Smooth muscle cell (in vitro differentiated cells): ENCODE measurements around the gene ADAMTS17. TPM values are rescaled to one million over a fixed set of nuclear protein-coding genes. Genes with fewer than 3 reads are reported as not detected.

Experiments used
- DNase-seq: peaks from one replicate; lab custom pipeline; 2025; ENCODE audit not compliant: unreplicated experiment; lab: John Stamatoyannopoulos, UW
- H2AFZ ChIP-seq: fragments of 200-600 bp; sonication (generic); 2 replicates; pipeline ENCODE4 v1.6.0; 2016; ENCODE audit warnings: antibody characterized with exemption, low read depth, mild to moderate bottlenecking
- H3F3A ChIP-seq: fragments of 200-600 bp; sonication (generic); 2 replicates; pipeline ENCODE4 v1.6.0; 2017; ENCODE audit warnings: antibody characterized with exemption, low read depth
- H3K27ac ChIP-seq: fragments of 200-600 bp; sonication (generic); 2 replicates; pipeline ENCODE4 v1.5.1; 2016; ENCODE audit warnings: low read depth, mild to moderate bottlenecking
- H3K27me3 ChIP-seq: fragments of 200-600 bp; sonication (generic); 2 replicates; pipeline ENCODE4 v1.6.1; 2016; ENCODE audit warnings: low read depth, mild to moderate bottlenecking
- H3K36me3 ChIP-seq: fragments of 200-600 bp; sonication (generic); 2 replicates; pipeline ENCODE4 v1.5.1; 2016; ENCODE audit warnings: low read depth
- H3K4me1 ChIP-seq: fragments of 200-600 bp; sonication (generic); 2 replicates; pipeline ENCODE4 v1.5.1; 2016; ENCODE audit warnings: low read depth
- H3K4me2 ChIP-seq: fragments of 200-600 bp; sonication (generic); 2 replicates; pipeline ENCODE4 v1.6.0; 2016; ENCODE audit warnings: mild to moderate bottlenecking
- H3K4me3 ChIP-seq: fragments of 200-600 bp; sonication (generic); 2 replicates; pipeline ENCODE4 v1.5.1; 2016; ENCODE audit warnings: mild to moderate bottlenecking
- H3K79me2 ChIP-seq: fragments of 200-600 bp; sonication (generic); 2 replicates; pipeline ENCODE4 v1.6.0; 2016; ENCODE audit warnings: low read depth, mild to moderate bottlenecking
- H3K9ac ChIP-seq: fragments of 200-600 bp; sonication (generic); 2 replicates; pipeline ENCODE4 v1.6.0; 2016; ENCODE audit warnings: low read depth
- H3K9me3 ChIP-seq: fragments of 200-600 bp; sonication (generic); replicated peaks from 2 replicates; pipeline ENCODE4 v1.5.1; 2016; ENCODE audit warnings: low read depth
- H4K20me1 ChIP-seq: fragments of 200-600 bp; sonication (generic); 2 replicates; pipeline ENCODE4 v1.6.0; 2016; ENCODE audit warnings: low read depth
- CTCF ChIP-seq: fragments of 200-600 bp; sonication (generic); IDR thresholded peaks from 2 replicates; pipeline ENCODE4 v1.5.1; 2017; ENCODE audit warnings: borderline replicate concordance, mild to moderate bottlenecking, antibody characterized with exemption; ENCODE audit not compliant: insufficient read depth, poor library complexity, severe bottlenecking
- WGBS: methylation state at CpG from one replicate; pipeline ENCODE4 v1.1.7; 2016; ENCODE audit warnings: low lambda C conversion rate; 5-methylcytosine and 5-hydroxymethylcytosine counted together
- polyA plus RNA-seq: library from polyadenylated mRNA; unstranded; fragments of >200 nt; fragmentation: Nextera tagmentation; extraction: Ambion mirVana; gene quantifications from 2 replicates; pipeline ENCODE4 v1.2.1, GENCODE V29; 2016
- total RNA-seq: library from RNA; depleted of rRNA; stranded (reverse); fragments of >200 nt; gene quantifications from 2 replicates; pipeline ENCODE4 v1.2.3, GENCODE V29; 2014

The ADAMTS17 gene
- total and polyA plus RNA-seq, 2 experiments from 2014 or later: 0.63 to 3.1 TPM

- Histone ChIP-seq H3K4me2 (no peak overlapping the region), H3K36me3 (no peaks in the 10 kb centered on the region), H3K4me3 (no peak overlapping the region), H3K9me3 (no peaks in the 10 kb centered on the region), H3F3A (no peaks in the 10 kb centered on the region), H3K4me1 (no peaks in the 10 kb centered on the region), H3K27ac (no peak overlapping the region), H2AFZ (no peak overlapping the region), H3K9ac (no peak overlapping the region), H4K20me1 (no peaks in the 10 kb centered on the region), H3K79me2 (no peaks in the 10 kb centered on the region), H3K27me3 (no peaks in the 10 kb centered on the region)
- 76% methylated on average over 10 of the region's 10 CpGs for WGBS
- DNase-seq: no peak
- TF ChIP-seq CTCF: no peak
Observed at GRCh38 chr15:100330221-100330620, 11.6 kb downstream of the ADAMTS17 start.

DNA sequence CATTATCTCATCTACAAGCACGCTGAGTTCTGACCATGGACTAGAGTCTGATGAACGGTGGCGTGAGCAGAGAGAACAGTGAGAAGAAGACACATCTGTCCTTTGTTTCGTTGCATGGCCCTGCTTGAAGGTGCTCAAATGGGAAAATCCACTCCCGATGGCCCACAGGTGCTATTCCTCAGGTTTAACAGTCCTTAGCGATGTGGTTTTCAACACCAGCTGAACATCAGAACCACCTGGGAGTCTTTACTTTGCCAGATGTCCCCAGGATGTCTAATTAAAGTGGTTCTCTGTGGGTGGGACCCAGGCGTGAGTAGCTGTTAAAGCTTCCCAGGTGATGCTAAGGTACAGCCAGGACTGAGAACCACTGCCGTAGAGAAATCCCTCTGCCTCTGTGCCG, 13.0 kb downstream of the ADAMTS17 start:
- H3K9me3 ChIP-seq: no peaks in the 10 kb centered on the region
- 92% methylated on average over 9 of the region's 9 CpGs for WGBS
- DNase-seq: no peak

GRCh38 chr15:100318880-100319279, 22.9 kb downstream of the ADAMTS17 start:
- no peak for DNase-seq
- no peak for TF ChIP-seq CTCF
- Histone ChIP-seq H3F3A (no peaks in the 10 kb centered on the region), H3K4me1 (no peaks in the 10 kb centered on the region), H2AFZ (no peak overlapping the region), H3K36me3 (no peaks in the 10 kb centered on the region), H3K27ac (no peak overlapping the region), H3K9me3 (no peaks in the 10 kb centered on the region), H4K20me1 (no peaks in the 10 kb centered on the region), H3K9ac (no peak overlapping the region), H3K79me2 (no peaks in the 10 kb centered on the region), H3K4me3 (no peak overlapping the region), H3K27me3 (no peaks in the 10 kb centered on the region), H3K4me2 (no peak overlapping the region)
- 90% methylated on average over 4 of the region's 4 CpGs for WGBS

More for the DNA sequence above, 13.0 kb downstream of the ADAMTS17 start:
- H2AFZ ChIP-seq: no peak overlapping the region
- H4K20me1 ChIP-seq: no peaks in the 10 kb centered on the region
- H3F3A ChIP-seq: no peaks in the 10 kb centered on the region
- no peak overlapping the region for H3K9ac ChIP-seq
- H3K4me3 ChIP-seq: no peak overlapping the region
- no peak overlapping the region for H3K4me2 ChIP-seq
- no peak overlapping the region for H3K27ac ChIP-seq
- H3K4me1 ChIP-seq: no peaks in the 10 kb centered on the region
- no peaks in the 10 kb centered on the region for H3K27me3 ChIP-seq
- no peaks in the 10 kb centered on the region for H3K36me3 ChIP-seq
- H3K79me2 ChIP-seq: no peaks in the 10 kb centered on the region
- TF ChIP-seq CTCF: no peak

GRCh38 chr15:100314809-100315400, 26.9 kb downstream of the ADAMTS17 start:
- no peak overlapping the region for H2AFZ ChIP-seq
- H3K27ac ChIP-seq: no peak overlapping the region
- DNase-seq: no peak
- no peak overlapping the region for H3K4me2 ChIP-seq
- H4K20me1 ChIP-seq: no peaks in the 10 kb centered on the region
- no peak for TF ChIP-seq CTCF
- H3K4me3 ChIP-seq: no peak overlapping the region
- H3K27me3 ChIP-seq: no peaks in the 10 kb centered on the region
- no peak overlapping the region for H3K9ac ChIP-seq
- H3K36me3 ChIP-seq: no peaks in the 10 kb centered on the region
- no peaks in the 10 kb centered on the region for H3K79me2 ChIP-seq
- no peaks in the 10 kb centered on the region for H3F3A ChIP-seq
- 78% methylated on average over 13 of the region's 16 CpGs for WGBS
- no peaks in the 10 kb centered on the region for H3K9me3 ChIP-seq
- peaks cover 9% of the 10 kb centered on the region for H3K4me1 ChIP-seq
